ENCODE measurements around the gene MFSD12.

GRCh38 chr19:3595521-3596061 is 38.2 kb upstream of the MFSD12 start:
- no peak for TF ChIP-seq POLR2A (IDR thresholded peaks at IDR 0.05)
- TF ChIP-seq, protein P1, sequence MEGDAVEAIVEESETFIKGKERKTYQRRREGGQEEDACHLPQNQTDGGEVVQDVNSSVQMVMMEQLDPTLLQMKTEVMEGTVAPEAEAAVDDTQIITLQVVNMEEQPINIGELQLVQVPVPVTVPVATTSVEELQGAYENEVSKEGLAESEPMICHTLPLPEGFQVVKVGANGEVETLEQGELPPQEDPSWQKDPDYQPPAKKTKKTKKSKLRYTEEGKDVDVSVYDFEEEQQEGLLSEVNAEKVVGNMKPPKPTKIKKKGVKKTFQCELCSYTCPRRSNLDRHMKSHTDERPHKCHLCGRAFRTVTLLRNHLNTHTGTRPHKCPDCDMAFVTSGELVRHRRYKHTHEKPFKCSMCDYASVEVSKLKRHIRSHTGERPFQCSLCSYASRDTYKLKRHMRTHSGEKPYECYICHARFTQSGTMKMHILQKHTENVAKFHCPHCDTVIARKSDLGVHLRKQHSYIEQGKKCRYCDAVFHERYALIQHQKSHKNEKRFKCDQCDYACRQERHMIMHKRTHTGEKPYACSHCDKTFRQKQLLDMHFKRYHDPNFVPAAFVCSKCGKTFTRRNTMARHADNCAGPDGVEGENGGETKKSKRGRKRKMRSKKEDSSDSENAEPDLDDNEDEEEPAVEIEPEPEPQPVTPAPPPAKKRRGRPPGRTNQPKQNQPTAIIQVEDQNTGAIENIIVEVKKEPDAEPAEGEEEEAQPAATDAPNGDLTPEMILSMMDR (IDR thresholded peaks at IDR 0.05) = no peak

All from heart left ventricle (tissue), 13 donors.